CD4-positive, alpha-beta T cell treated with Interleukin-4 for 4 hours (primary cell): ENCODE results near the gene CEP85.
"Not testable (repeated sequence)": the region's sequence is repeated elsewhere in the genome, so short reads cannot be mapped to it uniquely, and the experiment has no call there.

Experiments
- DNase-seq: peaks from one replicate; pipeline ENCODE4 v3.0.0-alpha.2; 2020

The CEP85 gene

DNA sequence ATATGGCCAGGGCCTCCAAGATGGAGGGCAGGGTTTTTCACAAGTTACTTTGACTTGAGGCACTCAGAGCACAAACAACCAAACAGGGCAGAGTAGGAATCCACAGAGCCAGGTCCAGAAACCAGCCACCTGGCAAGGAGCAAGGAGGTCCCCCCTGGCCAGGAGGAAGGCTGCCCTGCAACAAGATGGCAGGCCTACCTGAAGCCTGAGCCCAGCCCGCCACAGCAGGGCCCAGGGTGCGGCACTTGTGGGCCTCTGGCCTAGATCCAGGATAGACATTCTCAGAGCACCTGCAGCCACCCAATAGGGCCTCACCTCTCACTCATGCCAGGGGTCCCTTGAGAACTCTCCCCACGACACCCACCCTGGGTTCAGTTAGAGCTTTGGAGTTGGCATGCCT, 57.4 kb downstream of the CEP85 start:
- no peak for DNase-seq

DNA sequence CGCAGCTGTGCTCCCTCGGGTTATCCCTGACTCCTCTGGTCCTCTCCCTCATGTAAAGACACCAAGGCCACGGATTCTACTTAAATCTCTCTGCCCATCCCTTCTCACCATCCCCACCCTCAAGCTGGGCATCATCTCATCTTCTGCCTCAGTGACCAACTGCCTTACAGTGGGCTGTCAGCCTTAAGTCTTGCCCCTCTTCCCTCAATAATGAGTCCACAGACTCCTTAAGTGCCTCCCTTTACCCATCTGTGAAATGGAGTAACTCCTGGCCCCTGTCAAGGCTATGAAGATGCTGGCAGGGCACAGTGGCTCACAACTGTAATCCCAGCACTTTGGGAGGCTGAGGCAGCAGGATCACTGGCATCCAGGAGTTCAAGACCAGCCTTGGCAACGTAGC, 57.9 kb downstream of the CEP85 start:
- DNase-seq = no peak

DNA sequence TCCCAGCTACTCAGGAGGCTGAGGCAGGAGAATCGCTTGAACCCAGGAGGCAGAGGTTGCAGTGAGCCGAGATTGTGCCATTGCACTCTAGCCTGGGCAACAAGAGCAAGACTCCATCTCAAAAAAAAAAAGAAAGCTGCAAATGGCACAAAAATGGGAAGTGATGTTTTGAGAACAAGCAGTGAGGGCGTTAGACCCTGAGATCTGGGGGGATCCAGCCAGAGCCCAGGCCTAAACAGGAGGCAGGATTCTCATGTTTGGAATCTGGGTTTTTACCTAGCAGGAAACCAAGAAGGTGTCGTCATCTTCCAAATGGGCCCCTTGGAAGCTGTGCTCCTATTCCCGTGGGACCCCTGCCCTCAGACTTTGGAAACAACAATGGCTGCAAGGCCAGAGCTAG, 58.7 kb downstream of the CEP85 start:
- DNase-seq = not testable (repeated sequence)

DNA sequence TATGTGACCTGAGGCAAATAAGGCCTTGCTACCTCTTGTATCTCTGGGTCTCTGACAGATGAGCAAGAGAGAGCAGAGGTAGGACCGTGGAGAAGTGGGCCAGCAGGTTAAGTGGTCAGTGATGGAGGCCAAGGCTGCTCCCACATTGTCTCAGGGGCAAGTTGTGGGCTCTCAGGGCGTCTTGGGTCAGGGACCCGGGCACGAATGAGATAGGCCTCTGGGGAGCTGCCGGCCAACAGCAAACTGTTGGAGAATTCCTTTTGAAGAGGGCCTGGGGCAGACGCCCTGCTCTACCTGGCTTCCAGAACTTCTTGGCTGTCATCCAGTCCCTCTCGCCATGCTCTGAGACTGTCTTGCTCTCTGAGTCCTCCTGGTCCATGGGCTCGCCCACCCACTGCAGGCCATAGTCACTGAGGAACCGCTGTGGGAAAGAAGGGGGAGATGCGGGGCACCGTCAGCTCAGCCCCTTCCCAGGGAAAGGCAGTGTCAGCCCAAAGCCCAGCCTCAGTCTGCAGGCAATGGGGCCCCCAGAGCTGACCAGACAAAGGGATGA, 60.0 kb downstream of the CEP85 start:
- DNase-seq = no peak

DNA sequence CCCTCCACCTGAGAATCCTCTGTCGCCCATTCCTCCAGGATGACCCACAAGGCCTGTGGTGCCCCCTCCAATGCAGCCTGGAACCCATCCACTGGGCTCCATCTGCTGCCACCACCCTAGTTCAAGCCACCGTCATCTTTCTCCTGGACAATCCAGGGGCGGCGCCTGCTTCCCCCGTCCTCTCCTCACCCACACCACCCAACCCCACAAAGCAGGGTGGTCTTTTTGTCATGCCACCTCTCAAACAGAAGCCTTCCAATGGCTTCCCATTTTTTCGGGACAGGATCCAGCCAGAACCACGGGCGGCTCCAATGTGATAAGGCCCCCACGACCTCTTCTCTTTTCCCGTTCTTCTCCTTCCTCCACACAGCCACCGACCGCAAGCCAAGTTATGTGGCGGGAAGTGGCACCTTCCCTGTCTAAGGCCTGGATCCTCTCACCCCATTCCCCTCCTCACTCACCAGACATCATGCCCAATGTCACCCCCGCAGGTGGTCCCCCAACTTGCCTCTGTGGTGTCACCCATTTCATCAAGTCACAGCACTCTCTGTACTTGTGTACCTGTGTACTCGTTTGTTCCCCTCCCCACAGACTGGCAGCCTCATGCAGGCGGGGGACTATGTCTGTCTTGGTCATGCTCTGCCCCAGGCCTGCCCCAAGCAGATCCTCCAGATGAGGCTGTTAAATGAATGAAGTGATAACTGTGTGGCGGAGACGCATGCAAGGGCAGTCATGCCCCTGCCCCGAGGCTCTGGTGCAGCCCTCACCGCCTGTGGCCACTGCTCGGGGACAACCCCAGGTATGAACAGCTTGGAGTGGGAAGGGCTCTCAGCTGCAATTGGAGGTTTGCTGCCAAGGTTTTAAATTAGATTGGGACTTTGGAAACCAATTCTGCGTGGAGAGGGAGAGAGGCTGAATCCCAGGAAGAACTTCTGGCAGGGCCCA, 61.5 kb downstream of the CEP85 start:
- no peak for DNase-seq

DNA sequence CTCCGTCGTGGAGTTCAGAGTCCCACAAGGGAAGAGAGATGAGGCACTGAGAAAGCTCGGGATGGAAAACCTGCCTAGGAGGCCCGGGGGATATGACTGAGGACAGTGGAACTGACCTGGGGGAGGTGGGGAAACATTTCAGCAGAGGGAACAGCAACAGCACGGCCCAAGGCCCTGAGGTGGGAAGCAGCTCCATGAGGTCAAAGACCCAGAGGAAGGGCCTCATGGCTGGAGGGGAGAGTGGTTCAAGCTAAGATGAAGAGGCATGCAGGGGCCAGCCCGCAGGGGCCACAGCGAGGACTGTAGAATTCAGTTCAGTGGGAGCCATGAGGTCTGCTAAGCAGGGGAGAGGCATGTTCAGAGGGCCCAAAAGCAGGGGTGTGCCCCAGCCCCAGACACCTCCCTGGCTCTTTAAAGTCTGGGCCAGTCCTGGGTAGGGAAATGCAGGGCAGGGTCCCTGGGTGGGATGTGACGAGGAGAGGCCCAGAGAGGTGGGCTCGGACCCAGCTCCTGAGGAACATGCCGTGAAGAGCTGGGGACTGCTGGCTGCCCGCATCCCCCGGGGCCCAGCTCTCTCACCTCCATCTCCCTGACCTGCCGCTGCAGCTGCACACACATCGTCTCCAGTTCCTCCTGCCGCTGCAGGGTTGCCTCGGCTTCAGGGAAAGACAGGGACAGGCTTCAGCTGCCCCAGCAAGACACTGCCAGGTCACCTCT, 62.5 kb downstream of the CEP85 start:
- DNase-seq = no peak

DNA sequence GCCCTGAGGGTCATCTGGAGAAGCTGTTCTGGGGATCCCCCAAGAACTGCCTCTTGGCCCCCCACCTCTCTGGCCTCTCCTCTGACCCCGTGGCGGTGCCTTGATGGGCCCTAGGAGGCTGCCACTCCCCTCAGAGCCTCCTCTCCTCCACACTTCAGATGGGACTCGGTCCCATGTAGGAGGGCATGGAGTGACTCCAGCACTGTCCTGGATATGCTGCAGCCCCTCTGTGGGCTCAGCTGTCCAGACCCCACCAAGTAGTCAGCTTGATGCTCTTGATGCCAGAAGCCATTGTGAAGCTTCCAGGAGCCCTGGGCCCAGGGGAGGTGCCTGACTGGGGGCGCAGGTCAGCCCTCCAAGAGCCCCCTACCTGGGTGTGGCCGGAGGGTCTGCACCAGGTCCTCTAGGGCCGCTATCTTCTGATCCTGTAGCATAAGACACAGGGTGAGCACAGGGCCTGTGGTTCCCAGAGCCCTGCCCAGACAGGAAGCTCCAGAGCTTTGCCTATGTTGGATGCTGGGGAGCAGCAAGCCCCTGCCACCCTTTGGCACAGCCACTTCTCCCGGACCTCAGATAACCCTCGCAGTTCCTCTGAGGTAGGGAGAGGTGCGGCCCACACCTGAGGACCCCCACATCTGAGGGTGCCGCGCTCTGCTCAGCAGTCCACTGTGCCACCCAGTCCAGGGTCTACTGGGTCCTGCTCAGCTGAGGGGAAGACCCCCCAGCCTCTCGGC, 63.2 kb downstream of the CEP85 start:
- no peak for DNase-seq

DNA sequence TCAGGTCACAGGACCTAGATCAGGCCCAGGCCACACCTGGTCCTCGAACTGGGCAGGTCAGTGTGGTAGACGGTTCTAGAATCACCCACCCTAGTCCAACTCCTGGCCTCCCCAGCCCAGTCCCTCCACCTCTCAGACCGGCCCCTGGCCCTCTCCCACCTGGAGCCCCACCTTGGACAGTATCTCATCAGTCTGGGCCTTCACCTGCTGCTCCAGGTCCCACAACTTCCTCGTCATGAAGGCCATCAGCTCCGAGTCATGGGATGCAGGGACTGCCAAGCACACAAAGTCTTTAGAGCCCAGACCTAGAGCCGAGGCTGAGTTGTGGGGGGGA, 63.8 kb downstream of the CEP85 start:
- DNase-seq = no peak

DNA sequence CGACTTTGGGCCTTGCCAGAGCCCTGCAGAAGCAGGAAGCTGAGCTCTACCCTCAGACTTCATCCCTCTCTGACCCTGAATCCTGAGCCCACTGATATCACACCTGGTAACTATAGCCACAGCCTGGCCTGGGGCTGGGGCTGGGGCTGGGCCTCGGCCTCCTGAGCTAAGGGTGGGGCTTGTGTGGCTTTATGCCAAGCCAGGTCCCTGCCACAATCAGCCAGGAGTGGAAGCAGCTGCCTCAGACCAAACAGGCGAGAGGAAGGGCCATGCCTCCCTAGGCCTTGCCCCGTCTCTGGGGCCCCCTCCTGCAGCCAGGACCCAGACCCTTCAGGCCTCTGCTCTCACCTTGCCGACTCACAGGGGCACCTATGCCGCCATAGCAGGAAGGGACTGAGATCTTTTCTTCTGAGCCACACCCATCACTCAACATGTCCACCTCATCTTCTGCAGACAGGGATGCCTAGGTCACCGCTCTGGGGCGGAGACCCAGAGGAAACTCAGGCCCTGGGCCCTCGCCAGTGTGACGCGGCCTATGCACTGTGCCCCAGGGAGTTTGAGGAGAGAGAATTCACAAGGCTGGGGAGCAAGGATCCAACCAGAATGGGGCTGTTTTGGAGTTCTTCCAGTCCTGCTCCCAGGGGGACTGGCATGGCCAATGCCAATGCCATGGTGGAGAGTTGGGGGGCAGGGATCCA, 66.7 kb downstream of the CEP85 start:
- no peak for DNase-seq

DNA sequence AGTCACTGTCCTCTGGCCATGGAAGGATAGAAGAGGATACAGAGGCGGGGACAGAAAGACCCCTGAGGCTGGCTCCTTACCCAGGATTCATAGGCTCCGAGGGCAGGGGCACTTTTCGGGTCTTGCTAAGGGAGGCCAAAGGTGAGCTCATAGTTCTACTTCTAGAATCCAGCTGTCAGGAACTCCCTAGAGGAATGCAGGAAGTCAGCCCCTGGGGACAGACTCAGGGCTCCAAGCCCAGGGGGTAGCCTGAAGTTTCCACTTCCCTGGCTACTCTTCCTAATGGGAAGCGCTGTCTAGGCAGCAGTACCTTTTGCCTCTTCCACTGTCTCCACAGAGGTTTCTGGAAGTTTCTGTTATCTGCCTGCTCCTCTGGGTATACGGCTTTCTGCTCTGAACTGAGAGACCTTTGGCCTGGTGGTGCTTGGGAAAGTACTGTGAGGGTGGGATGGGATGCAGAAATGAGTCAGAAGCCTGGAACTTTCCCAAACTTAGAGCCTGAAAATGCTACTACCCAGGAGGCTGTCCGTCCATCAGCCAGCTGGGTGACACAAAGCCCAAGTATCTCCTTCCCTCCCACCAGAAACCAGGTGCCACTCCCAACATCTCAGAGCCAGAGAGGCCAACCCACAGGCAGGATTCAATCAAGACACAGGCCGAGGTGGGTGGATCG, 68.9 kb downstream of the CEP85 start:
- no peak for DNase-seq

DNA sequence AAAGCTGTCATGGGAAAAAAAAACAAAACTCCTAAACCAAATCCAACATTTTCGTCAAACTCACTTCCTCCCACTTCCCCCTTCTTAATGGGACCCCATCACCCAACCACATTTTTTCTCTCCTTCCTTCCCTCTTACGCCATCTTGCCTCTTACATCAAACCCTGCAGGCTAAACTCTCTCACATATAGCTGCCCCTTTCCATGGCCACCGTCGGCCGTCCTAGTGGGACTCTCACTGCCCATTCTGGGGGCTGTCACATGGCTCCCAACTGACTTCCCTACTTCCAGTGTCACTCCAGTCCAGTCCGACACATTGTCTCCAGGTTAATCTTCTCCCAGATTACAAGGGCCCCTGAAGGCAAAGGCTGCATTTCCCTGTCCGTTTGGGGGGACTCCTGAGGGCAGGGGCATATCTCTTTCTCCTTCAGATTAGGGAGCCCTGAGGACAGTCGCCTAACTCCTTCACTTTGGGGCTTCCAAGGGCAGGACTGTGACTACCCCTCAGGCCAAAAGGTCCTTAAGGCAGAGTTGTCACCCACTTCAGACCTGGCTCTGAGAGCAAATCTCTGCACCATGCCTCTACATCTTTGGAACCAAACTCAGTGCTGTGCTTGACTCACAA, 71.8 kb downstream of the CEP85 start:
- no peak for DNase-seq

DNA sequence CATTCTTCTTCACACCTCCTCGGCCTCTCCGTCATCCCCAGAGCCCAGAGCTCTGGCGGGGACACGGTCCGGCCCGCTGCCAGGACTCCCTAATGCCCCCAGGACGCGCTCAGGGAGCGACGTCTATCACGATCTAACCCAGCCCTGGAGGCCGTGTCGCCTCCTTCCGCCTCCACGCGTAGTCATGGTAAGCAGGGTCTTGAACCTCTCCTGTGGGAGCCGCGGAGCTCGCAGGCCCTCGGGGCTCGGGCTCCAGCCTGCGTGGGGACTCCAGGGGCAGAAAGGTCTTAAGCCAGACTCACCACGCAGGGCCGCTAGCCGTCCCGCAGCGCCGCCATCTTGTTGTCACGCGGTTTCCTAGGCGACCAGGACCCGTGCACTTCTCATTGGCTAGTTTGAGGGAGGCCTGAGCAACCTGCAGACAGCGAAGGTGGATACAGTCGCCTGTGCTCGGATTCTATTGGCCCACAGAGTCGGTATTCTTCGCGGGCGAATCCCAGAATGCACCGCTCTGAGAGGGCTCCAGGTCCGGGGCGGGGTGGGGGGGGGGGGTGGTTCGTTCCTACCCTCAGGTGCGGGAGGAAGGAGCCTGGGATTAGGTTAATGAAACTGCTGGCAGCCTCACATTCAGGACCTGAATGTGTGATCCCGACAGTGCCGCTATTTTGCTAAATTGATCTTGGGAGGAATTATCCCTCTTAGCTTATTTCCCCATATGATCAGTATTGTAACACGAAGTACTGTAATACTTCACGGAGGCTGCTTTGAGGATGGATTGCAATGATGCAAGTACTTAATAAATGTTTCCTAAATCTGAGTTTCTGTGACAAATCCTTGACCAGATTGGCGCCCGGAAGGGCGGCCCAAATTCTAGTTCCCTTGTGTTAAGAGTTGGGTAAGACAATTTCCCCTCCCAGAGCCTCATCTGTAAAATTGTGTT, 72.6 kb downstream of the CEP85 start, which contains the start of gene UBXN11:
TSS of gene UBXN11 (minus strand) at position 347 of the 940 bp plus-strand sequence. CDS start 3,753 bp downstream, outside the sequence.
- peak; percentile 95 for DNase-seq

DNA sequence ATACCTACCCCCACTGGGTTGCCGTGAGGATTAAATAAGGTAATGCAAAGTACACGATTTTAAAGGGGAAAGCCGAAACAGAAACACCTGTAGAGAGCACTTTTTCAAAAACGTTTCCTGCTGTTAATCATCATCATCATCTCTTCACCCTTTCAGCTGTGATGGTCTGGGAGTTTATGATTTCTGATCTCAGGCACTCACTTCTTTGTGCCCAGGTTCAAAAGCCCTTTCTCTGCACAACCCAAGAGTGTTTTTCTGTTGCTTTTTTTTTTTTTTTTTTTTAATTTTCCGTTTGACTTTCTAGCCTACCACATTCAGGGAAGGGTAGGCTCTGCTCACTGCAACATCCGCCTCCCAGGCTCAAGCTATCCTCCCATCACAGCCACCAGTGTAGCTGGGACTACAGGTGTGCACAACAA, 73.4 kb downstream of the CEP85 start:
- peak; percentile 53 for DNase-seq

DNA sequence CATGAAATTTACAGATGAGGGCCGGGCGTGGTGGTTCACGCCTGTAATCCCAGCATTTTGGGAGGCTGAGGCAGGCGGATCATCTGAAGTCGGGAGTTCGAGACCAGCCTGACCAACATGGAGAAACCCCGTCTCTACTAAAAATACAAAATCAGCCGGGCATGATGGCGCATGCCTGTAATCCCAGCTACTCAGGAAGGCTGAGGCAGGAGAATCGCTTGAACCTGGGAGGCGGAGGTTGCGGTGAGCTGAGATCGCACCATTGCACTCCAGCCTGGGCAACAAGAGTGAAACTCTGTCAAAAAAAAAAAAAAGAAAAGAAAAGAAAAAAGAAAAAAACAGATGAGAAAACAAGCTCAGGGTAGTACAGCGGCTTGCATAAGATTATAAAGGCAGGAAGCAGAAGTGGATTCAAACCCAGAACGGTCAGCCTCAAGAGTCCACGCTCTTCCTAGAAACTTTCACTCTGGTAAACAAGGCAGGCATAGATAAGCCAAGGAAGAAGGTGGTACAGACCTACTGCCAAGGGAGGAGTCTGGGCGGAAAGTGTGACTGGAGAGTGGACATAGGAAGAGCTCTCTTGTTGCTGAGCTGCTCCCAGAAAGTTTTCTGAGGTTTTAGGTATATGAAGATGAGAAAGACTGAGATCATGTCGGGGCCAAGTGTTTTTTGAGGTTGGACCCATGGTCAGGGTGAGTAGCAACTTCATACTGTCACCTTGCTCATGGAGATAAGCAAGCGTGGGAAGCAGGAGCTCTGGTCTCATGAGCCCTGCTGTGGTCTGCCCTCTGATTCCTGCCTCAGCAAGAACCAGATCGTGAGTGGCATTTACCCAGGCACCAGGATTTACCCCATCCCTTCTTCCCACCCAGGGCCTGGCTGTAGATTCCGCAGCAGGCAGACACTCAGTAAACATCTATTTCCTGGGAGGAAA, 74.2 kb downstream of the CEP85 start:
- DNase-seq = not testable (repeated sequence)

DNA sequence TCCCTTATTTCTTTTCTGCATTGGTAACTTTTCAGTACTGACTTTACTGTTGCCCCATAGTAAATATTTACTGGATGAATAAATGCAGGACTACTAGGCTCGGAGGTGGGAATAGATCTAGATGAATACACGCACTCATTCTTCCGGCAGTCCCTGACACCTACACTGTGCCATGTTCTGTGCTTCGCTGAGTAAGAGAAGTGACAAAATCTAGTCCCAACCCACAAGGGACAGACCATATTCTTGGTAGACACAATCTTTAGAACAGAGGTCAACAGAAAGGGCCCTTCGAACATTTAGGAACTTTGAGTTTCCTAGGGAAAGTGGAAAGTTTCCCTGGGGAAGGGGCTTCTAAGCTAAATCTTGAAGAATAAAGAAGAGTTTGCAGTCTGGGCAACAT, 80.5 kb downstream of the CEP85 start:
- no peak for DNase-seq

DNA sequence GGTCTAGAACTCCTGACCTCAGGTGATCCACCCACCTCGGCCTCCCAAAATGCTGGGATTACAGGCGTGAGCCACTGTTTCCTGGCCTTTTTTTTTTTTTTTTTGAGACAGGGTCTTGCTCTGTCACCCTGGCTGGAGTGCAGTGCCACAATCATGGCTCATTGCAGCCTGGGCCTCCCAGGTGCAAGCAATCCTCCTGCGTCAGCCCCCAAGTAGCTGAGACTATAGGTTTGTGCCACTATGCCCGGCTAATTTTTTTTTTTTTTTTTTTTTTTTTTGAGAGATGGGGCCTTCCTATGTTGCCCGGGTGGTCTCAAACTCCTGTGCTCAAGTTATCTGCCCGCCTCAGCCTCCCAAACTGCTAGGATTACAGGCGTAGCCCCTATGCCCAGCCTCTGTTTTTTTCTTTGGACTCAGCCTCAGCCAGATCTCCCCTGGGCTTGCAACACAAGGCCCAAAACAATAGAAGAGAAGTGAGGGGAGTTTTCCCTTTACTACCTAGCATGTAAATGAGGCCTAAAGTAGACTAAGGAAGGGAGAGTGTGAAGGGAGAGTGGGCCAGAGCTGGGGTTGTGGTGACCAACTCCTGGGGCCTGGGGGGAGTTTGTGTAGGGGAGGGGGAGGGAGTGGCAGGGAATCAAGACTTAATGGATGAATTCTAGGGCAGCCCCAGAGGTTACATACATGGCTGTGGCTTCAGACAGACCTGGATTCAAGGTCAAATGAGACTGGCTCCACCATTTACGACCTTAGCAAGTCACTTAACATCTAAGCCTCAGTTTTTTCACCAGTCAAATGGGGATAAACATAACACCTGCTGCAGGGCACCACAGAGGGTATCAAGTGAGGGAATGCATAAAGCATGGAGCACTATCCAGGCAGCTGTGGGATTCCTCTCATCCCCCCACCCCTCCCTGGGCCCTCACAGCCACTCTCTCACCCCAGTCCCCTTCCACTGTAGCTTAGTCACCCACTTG, 82.2 kb downstream of the CEP85 start:
- no peak for DNase-seq

DNA sequence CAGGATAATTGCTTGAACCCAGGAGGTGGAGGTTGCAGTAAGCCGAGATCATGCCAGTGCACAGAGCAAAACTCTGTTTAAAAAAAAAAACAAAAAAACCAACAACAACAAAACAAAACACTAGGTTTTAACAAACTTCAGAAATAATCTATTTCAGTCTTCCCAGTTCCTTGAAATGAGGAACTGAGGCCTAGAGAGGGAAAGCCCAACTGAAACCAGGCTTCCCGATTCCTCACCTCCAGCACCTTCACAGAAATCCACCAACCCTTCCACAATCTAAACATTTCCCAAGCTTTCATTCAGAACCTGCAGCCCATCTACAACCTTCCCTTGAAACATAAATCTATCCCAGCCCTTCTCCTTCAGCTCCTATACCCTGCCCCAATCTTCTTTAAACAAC, 83.1 kb downstream of the CEP85 start:
- DNase-seq = no peak
